K562 (cell line): Measurements from ENCODE around the gene PIP4K2C. TPM values are rescaled to one million over a fixed set of nuclear protein-coding genes. Genes with fewer than 3 reads are reported as not detected.
A peak's percentile ranks its signal among the peaks of the same experiment; 100 is the strongest.

Experiments
- ATAC-seq: fragments of 200-7000 bp; cut with Tn5 transposase; 3 replicates; pipeline ENCODE4 v1.9.1; 2020; ENCODE audit warnings: moderate library complexity
- BruUV-seq: library from RNA; stranded (reverse); fragments of 400-500 nt; replicated peaks from 2 replicates; lab custom pipeline; 2021; lab: Mats Ljungman, UMichigan
- CTCF ChIA-PET: fragments of 300-600 bp; formaldehyde crosslinking; extraction: SDS; loops from one replicate; lab custom pipeline; 2021; ENCODE audit warnings: low intra/inter-chr PET ratio; lab: Yijun Ruan, JAX
- POLR2A ChIA-PET: fragments of 300-600, 350-650 bp; sonication (Branson Sonifier 250); formaldehyde crosslinking; extraction: SDS; loops from one replicate; lab custom pipeline; 2021; ENCODE audit warnings: antibody characterized with exemption, inconsistent platforms; lab: Yijun Ruan, JAX
- DNase-seq, 4 experiments: peaks; one replicate each; pipeline versions ENCODE4 v3.0.0 to v3.0.0-alpha.2; 2011 to 2018; ENCODE audit warnings: low spot score in 3 of 4, mixed read lengths in 3 of 4; ENCODE audit errors: extremely low read depth in 1 of 4
- FAIRE-seq: peaks from 2 replicates; lab custom pipeline; 2011; peaks lifted over from hg19 to GRCh38; lab: Jason Lieb, UNC
- H2AFZ ChIP-seq: 2 replicates; pipeline ENCODE4 v1.6.0; 2011; ENCODE audit warnings: low read depth, low read length, control low read depth, inconsistent platforms
- H3K27ac ChIP-seq: fragments of 200-600 bp; 3 replicates; pipeline ENCODE4 v1.8.0; 2011; ENCODE audit warnings: low read depth, mild to moderate bottlenecking, control low read depth, inconsistent platforms, low read length, moderate library complexity, mixed read lengths; ENCODE audit errors: extremely low read depth
- H3K27me3 ChIP-seq, 2 experiments: fragments of 300-600 bp in 1 of 2; 2 replicates in 1 of 2; 3 replicates in 1 of 2; pipeline versions ENCODE4 v1.6.0 to v1.8.0; 2011; ENCODE audit warnings: inconsistent platforms in 2 of 2, low read length in 2 of 2, mild to moderate bottlenecking in 1 of 2, mixed read lengths in 1 of 2, moderate library complexity in 1 of 2; ENCODE audit not compliant: control insufficient read depth in 2 of 2, insufficient read depth in 2 of 2
- H3K36me3 ChIP-seq: fragments of 300-600 bp; 3 replicates; pipeline ENCODE4 v1.8.0; 2011; ENCODE audit warnings: mild to moderate bottlenecking, low read length, inconsistent platforms; ENCODE audit not compliant: control insufficient read depth, insufficient read depth
- H3K4me1 ChIP-seq, 2 experiments: fragments of 200-600 bp in 1 of 2; replicated peaks in 1 of 2; 2 replicates in 1 of 2; 3 replicates in 1 of 2; pipeline versions ENCODE4 v1.5.1 to v1.8.0; 2011; ENCODE audit warnings: inconsistent platforms in 2 of 2, low read length in 2 of 2, mild to moderate bottlenecking in 1 of 2, mixed read lengths in 1 of 2, moderate library complexity in 1 of 2; ENCODE audit not compliant: control insufficient read depth in 2 of 2, insufficient read depth in 2 of 2
- H3K4me2 ChIP-seq: 2 replicates; pipeline ENCODE4 v1.6.1; 2011; ENCODE audit warnings: low read length, control low read depth, inconsistent platforms, mixed read lengths; ENCODE audit not compliant: insufficient read depth
- H3K4me3 ChIP-seq: fragments of 200-600 bp; sonication (generic), shearing (Covaris generic); 2 replicates; pipeline ENCODE4 v1.5.1; 2016; ENCODE audit warnings: control low read depth, inconsistent platforms
- H3K79me2 ChIP-seq: fragments of 200-600 bp; 3 replicates; pipeline ENCODE4 v1.8.0; 2011; ENCODE audit warnings: low read length, inconsistent platforms; ENCODE audit not compliant: control insufficient read depth, insufficient read depth
- H3K9ac ChIP-seq, 2 experiments: 2 replicates each; pipeline versions ENCODE4 v1.6.0 to v1.6.1; 2011; ENCODE audit warnings: low read depth in 2 of 2, low read length in 2 of 2, control low read depth in 1 of 2, inconsistent platforms in 1 of 2, mild to moderate bottlenecking in 1 of 2, mixed read lengths in 1 of 2; ENCODE audit not compliant: insufficient read depth in 1 of 2
- H3K9me1 ChIP-seq: one replicate; pipeline ENCODE4 v1.6.0; 2011; ENCODE audit warnings: inconsistent platforms, mild to moderate bottlenecking, low read length, moderate library complexity; ENCODE audit not compliant: control insufficient read depth, insufficient read depth
- H3K9me3 ChIP-seq: replicated peaks from 2 replicates; pipeline ENCODE4 v1.5.1; 2011; ENCODE audit warnings: low read depth, low read length, inconsistent platforms; ENCODE audit not compliant: control insufficient read depth, insufficient read depth
- H4K20me1 ChIP-seq: replicated peaks from 2 replicates; pipeline ENCODE4 v1.6.1; 2011; ENCODE audit warnings: low read length, inconsistent platforms, mixed read lengths; ENCODE audit not compliant: control insufficient read depth, insufficient read depth
- CEBPB ChIP-seq: fragments of 450-650 bp; IDR thresholded peaks from 2 replicates; pipeline ENCODE4 v1.6.1; 2016; ENCODE audit warnings: missing genetic modification characterization, missing compliant biosample characterization
- ELF4 ChIP-seq: fragments of 450-650 bp; formaldehyde crosslinking; IDR thresholded peaks from 2 replicates; pipeline ENCODE4 v1.4.0; 2022; ENCODE audit warnings: missing genetic modification characterization
- MAZ ChIP-seq, 2 experiments: fragments of 450-650 bp in 1 of 2; sonication (generic) in 1 of 2; formaldehyde crosslinking; IDR thresholded peaks in 1 of 2; conservative IDR thresholded peaks in 1 of 2; 2 replicates each; pipeline versions ENCODE4 v1.4.0 to v1.5.0; 2020; ENCODE audit warnings: mild to moderate bottlenecking in 1 of 2, missing genetic modification reagents in 1 of 2
- MECOM ChIP-seq: fragments of 250-450 bp; sonication (Bioruptor Pico); IDR thresholded peaks from 2 replicates; pipeline ENCODE4 v1.8.0; 2022; ENCODE audit warnings: inconsistent platforms
- NFIC ChIP-seq: fragments of 450-650 bp; IDR thresholded peaks from 2 replicates; pipeline ENCODE4 v1.6.1; 2017; ENCODE audit warnings: mild to moderate bottlenecking, inconsistent platforms
- RFX7 ChIP-seq: fragments of 250-450 bp; sonication (Bioruptor Pico); IDR thresholded peaks from 2 replicates; pipeline ENCODE4 v1.5.1; 2021; ENCODE audit warnings: mild to moderate bottlenecking
- SMAD1 ChIP-seq: fragments of 150-350 bp; IDR thresholded peaks from 2 replicates; pipeline ENCODE4 v1.6.1; 2014; ENCODE audit warnings: low read length, low read depth; ENCODE audit not compliant: partially characterized antibody
- SMC3 ChIP-seq: conservative IDR thresholded peaks from 2 replicates; pipeline ENCODE4 v1.6.1; 2011; ENCODE audit warnings: low read depth, low read length, improper control_type of control experiment; ENCODE audit not compliant: insufficient read depth
- ZBTB7A ChIP-seq: IDR thresholded peaks from 2 replicates; pipeline ENCODE4 v1.6.1; 2011; ENCODE audit warnings: low read depth, mild to moderate bottlenecking, low read length, moderate library complexity, borderline replicate concordance; ENCODE audit not compliant: control insufficient read depth
- ZNF561 ChIP-seq: fragments of 450-650 bp; formaldehyde crosslinking; conservative IDR thresholded peaks from 2 replicates; pipeline ENCODE4 v1.4.0; 2020; ENCODE audit warnings: mild to moderate bottlenecking, moderate library complexity
- WGBS: fragments of 100-300 bp; shearing (Covaris generic); methylation state at CpG from one replicate; pipeline ENCODE4 v1.1.6; 2016; ENCODE audit warnings: low coverage, mixed read lengths; ENCODE audit not compliant: insufficient coverage; ENCODE audit errors: missing lambda C conversion rate; 5-methylcytosine and 5-hydroxymethylcytosine counted together
- in situ Hi-C: fragments of 300-500 bp; cut with MboI; formaldehyde crosslinking; loops from 4 replicates; pipeline ENCODE4 v1.15.0; 2018; ENCODE audit warnings: inconsistent platforms, mixed read lengths
- intact Hi-C: fragments of 100-400 bp; cut with micrococcal nuclease; formaldehyde crosslinking; loops from 2 replicates; pipeline ENCODE4 v1.14.2; 2022
- polyA plus RNA-seq, 8 experiments: library from polyadenylated mRNA; depleted of rRNA in 4 of 8; stranded (reverse) in 5 of 8; unstranded in 3 of 8; fragments of >200 nt; fragmentation: Nextera tagmentation in 2 of 8; fragmentation: Illumina TruSeq in 1 of 8; extraction: Ambion mirVana in 2 of 8; extraction: Trizol in 1 of 8; gene quantifications; 2 replicates each; pipeline versions ENCODE4 v1.2.1 to v1.2.3, GENCODE V29; 2011 to 2014; ENCODE audit warnings: inconsistent platforms in 1 of 8, missing spikeins in 1 of 8
- total RNA-seq, 7 experiments: library from RNA; depleted of rRNA in 6 of 7; stranded (reverse); fragments of >200 nt in 6 of 7; fragmentation: Illumina TruSeq in 2 of 7; extraction: Trizol in 2 of 7; gene quantifications; 2 replicates each; pipeline versions ENCODE4 v1.2.1 to v1.2.3, GENCODE V29; 2011 to 2021; ENCODE audit warnings: low replicate concordance in 1 of 7
- TF ChIP-seq, protein P1 (sequence below), 2 experiments: fragments of 450-650 bp; IDR thresholded peaks; 2 replicates each; pipeline ENCODE4 v1.6.1; 2016
- TF ChIP-seq, protein P2 (sequence below): fragments of 450-650 bp; formaldehyde crosslinking; IDR thresholded peaks from 2 replicates; pipeline ENCODE4 v1.4.0; 2020; ENCODE audit warnings: mild to moderate bottlenecking, moderate library complexity
- TF ChIP-seq, protein P3 (sequence below): fragments of 450-650 bp; formaldehyde crosslinking; IDR thresholded peaks from 2 replicates; pipeline ENCODE4 v1.4.0; 2020; ENCODE audit warnings: mild to moderate bottlenecking, moderate library complexity

PIP4K2C gene
- total and polyA plus RNA-seq, 9 of the 15 experiments (the other 6 are each of a cell fraction or from before 2014, with no cell fraction given): 9.0 to 41.4 (median 18.3) TPM

DNA sequence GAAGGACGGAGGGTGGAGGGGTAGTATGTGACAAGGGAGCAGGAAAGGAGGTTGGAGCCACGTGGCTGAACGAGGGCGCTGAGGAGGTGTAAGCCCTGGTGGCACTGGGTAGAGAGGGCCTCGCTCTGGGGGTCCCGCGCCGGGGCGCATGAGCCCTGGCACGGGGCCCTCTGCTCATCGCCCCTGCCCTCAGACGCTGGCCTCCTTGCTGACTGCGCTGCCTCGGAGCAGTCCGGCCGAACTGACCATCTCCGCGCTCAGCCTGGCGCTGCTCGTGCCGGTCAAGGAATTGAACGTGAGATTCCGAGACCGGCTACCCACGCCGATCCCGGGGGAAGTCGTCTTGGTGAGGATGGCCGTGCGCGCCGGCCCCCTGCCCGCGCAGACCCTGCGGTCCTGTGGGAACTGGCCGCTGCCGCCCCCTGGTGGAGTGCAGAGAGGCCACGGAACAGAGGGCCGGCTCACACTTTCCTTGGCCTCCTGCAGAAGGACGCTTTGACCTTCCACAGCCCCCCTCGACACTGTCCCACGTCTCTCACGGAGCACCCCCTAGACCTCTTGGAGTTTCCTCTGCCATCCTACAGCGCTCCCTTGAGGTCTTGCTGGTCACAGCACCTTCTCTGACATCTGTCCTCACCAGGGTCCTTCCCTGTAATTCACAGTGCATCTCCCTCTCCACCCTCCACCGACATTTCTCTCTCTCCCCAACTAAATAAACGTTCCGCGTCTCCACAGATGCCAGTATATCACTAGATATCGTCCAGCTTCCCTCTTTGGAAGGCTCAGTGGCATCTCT, 30.7 kb downstream of the PIP4K2C start:
- FAIRE-seq (peak; percentile 91), ATAC-seq (peak; percentile 93), DNase-seq (peak; percentile 75 to 87 (median 86))
- Histone ChIP-seq H4K20me1 (no peaks in the 10 kb centered on the region), H3K9me3 (no peaks in the 10 kb centered on the region), H3K4me1 (peaks cover 27 to 41% of the 10 kb centered on the region in 2 experiments), H2AFZ (peak overlapping the region; percentile 94), H3K27me3 (no peaks in the 10 kb centered on the region), H3K4me2 (peak overlapping the region; percentile 76), H3K79me2 (no peaks in the 10 kb centered on the region), H3K27ac (no peak overlapping the region), H3K9ac (peak overlapping the region; percentile 27 to 90; a peak in 3 of 4 replicates), H3K9me1 (no peaks in the 10 kb centered on the region), H3K36me3 (peaks cover 9% of the 10 kb centered on the region; the same call in 1 of the 3 replicates), H3K4me3 (peak overlapping the region; percentile 30)
- in situ Hi-C loops: no loop called here
- POLR2A ChIA-PET: interaction anchor here (0.9 to 1.4 kb wide), 5 partner anchors 9 to 105 kb away, joined by 3 to 5 read pairs (median 4); partner anchors contain the start of genes ARHGEF25, B4GALNT1 and DDIT3
- 5% methylated on average over 39 of the region's 49 CpGs for WGBS
- no TSS peak for BruUV-seq
- intact Hi-C loops: loop anchor here (1.0 to 5.0 kb wide), 2 partner anchors 38 to 99 kb away; partner anchors contain the start of genes DDIT3 and MBD6
- CTCF ChIA-PET: interaction anchor here (0.7 to 2.7 kb wide), 2 partner anchors 11 to 39 kb away, joined by 3 to 36 read pairs; no protein-coding TSS in a partner anchor
- TF ChIP-seq NFIC (no peak), ZNF561 (CRISPR knock-in tag) (no peak), ELF4 (CRISPR knock-in tag) (0 out of 2 replicates have a peak, but pooled peaks have one; percentile 19), ZBTB7A (peak; percentile 98), SMAD1 (no peak), MAZ (CRISPR knock-in tag; conservative IDR thresholded peaks at IDR 0.05 in 1 of 2, IDR thresholded peaks at IDR 0.05 in 1 of 2) (peak; percentile 68 to 80), RFX7 (CRISPR knock-in tag) (no peak), CEBPB (tag) (no peak), MECOM (CRISPR knock-in tag) (no peak), SMC3 (peak; percentile 84)
- TF ChIP-seq, protein P1, sequence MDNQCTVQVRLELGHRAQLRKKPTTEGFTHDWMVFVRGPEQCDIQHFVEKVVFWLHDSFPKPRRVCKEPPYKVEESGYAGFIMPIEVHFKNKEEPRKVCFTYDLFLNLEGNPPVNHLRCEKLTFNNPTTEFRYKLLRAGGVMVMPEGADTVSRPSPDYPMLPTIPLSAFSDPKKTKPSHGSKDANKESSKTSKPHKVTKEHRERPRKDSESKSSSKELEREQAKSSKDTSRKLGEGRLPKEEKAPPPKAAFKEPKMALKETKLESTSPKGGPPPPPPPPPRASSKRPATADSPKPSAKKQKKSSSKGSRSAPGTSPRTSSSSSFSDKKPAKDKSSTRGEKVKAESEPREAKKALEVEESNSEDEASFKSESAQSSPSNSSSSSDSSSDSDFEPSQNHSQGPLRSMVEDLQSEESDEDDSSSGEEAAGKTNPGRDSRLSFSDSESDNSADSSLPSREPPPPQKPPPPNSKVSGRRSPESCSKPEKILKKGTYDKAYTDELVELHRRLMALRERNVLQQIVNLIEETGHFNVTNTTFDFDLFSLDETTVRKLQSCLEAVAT (IDR thresholded peaks at IDR 0.05): peak in 1 of 2 experiments; percentile 69; a peak in 2 of 4 replicates
- TF ChIP-seq, protein P2, sequence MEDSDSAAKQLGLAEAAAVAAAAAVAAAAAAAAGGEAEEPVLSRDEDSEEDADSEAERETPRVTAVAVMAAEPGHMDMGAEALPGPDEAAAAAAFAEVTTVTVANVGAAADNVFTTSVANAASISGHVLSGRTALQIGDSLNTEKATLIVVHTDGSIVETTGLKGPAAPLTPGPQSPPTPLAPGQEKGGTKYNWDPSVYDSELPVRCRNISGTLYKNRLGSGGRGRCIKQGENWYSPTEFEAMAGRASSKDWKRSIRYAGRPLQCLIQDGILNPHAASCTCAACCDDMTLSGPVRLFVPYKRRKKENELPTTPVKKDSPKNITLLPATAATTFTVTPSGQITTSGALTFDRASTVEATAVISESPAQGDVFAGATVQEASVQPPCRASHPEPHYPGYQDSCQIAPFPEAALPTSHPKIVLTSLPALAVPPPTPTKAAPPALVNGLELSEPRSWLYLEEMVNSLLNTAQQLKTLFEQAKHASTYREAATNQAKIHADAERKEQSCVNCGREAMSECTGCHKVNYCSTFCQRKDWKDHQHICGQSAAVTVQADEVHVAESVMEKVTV (CRISPR knock-in tag): peak; percentile 27; the same call in 1 of the 2 replicates
- TF ChIP-seq, protein P3, sequence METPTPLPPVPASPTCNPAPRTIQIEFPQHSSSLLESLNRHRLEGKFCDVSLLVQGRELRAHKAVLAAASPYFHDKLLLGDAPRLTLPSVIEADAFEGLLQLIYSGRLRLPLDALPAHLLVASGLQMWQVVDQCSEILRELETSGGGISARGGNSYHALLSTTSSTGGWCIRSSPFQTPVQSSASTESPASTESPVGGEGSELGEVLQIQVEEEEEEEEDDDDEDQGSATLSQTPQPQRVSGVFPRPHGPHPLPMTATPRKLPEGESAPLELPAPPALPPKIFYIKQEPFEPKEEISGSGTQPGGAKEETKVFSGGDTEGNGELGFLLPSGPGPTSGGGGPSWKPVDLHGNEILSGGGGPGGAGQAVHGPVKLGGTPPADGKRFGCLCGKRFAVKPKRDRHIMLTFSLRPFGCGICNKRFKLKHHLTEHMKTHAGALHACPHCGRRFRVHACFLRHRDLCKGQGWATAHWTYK: 0 out of 2 replicates have a peak, but pooled peaks have one; percentile 37
